ENCODE data around the gene NOL6. TPM values are rescaled to one million over a fixed set of nuclear protein-coding genes. Genes with fewer than 3 reads are reported as not detected.

Gene NOL6
- total RNA-seq, 1 donor, result 32.4 TPM

DNA sequence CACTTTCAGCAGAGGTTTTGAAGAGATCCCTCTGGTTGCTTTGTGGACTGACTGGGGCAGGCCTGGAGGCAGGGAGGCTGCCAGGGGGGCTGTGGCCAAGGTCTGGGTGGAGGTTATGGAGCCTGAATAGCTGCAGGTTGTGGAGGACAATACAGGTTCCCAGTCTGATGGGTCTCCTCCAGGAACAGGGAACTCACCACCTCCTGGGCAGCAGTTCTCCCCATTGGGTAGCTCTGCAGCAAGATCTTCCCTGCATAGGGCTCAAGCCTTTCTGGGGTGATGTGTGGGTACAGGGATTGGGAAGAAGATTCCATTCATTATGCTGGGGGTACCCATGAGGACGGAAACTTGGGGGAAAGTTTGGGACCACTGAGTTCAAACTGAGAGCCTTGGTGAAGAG is 33.1 kb downstream of the NOL6 start:
- TF ChIP-seq, protein P1, sequence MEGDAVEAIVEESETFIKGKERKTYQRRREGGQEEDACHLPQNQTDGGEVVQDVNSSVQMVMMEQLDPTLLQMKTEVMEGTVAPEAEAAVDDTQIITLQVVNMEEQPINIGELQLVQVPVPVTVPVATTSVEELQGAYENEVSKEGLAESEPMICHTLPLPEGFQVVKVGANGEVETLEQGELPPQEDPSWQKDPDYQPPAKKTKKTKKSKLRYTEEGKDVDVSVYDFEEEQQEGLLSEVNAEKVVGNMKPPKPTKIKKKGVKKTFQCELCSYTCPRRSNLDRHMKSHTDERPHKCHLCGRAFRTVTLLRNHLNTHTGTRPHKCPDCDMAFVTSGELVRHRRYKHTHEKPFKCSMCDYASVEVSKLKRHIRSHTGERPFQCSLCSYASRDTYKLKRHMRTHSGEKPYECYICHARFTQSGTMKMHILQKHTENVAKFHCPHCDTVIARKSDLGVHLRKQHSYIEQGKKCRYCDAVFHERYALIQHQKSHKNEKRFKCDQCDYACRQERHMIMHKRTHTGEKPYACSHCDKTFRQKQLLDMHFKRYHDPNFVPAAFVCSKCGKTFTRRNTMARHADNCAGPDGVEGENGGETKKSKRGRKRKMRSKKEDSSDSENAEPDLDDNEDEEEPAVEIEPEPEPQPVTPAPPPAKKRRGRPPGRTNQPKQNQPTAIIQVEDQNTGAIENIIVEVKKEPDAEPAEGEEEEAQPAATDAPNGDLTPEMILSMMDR (IDR thresholded peaks at IDR 0.05; ENCODE audit: insufficient read depth, low read depth, low read length), result no peak
- DNase-seq (ENCODE audit: low read depth), result no peak
- no peak overlapping the region for H3K4me3 ChIP-seq (ENCODE audit: low read depth, low read length)

DNA sequence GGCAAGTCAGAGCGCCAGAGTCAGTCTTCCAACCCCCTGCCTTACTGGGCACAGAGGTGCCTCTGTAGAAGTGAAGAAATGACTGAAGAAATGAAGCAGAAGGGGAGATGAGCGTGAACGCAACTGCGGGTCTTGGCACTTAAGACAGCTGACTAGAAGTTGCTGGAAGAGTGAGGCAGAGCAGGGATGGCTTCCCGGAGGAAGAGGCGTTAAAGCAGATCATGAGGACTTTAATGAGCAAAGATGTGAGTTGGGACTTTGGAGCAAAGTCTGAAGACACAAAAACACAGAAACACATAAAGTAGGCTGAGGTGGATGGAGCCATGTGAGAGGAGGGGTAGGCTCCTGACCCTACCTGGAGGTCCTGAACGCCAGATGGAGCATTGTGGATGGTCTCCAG is 33.5 kb downstream of the NOL6 start:
- TF ChIP-seq, protein P1 (IDR thresholded peaks at IDR 0.05; ENCODE audit: insufficient read depth, low read depth, low read length), result no peak
- no peak overlapping the region for H3K4me3 ChIP-seq (ENCODE audit: low read depth, low read length)
- DNase-seq (ENCODE audit: low read depth), result no peak

DNA sequence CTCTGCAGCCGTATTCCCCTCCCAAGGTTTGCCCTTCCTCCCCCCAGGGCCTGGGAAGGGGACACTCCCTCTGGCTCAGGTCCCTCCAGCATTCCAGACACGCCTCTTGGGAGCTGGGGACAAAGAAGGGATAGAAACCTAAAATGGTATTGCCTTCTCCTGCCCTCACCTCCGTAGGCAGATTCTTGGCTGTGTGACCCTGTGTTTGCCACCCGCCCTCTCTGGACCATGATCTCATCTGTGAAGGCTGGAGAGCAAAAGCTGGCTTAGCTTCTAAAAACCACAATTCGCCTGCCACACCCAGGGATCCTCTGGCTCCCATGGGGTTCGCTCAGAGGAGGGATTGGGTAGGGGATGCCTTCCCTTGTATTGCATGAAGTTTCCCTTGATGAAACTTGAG is 34.0 kb downstream of the NOL6 start:
- DNase-seq (ENCODE audit: low read depth), result no peak
- TF ChIP-seq, protein P1 (IDR thresholded peaks at IDR 0.05; ENCODE audit: insufficient read depth, low read depth, low read length), result no peak
- H3K4me3 ChIP-seq (ENCODE audit: low read depth, low read length), result no peak overlapping the region

DNA sequence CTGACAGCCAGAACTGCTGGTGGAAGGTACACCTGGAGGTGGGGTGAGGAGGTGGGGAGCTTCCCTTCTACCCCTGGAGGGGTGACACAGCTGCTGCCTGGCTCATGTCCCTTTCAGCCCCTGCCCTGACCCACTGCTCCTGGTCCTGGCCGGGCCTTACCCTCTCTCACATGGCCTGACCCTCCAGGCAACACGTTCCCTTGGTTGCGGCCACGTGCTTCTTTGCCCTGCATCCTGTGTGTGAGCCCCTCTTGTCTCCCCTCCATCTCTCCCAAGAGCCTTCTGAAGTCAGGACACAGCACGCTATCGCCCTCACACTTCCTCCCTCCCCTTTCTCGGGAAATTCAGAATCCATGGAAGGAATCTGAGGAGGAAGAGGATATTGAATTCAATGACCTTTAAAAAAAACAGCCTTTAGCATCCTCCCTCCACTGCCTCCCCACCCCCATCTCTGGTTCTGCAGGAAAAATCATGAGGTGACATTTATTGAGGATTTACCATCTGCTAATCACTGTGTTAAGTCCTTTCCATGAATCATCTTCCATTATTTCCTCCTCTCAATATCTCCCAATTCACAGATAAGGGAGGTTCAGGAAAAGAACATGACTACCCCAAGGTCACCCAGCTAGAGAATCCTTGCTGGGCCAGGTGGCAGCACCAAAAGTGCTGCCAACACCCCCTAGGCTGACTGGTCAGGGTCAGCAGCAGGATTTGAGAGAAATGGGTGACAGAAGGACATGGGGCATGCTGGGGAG is 34.6 kb downstream of the NOL6 start:
- H3K4me3 ChIP-seq (ENCODE audit: low read depth, low read length), result no peak overlapping the region
- TF ChIP-seq, protein P1 (IDR thresholded peaks at IDR 0.05; ENCODE audit: insufficient read depth, low read depth, low read length), result no peak
- no peak for DNase-seq (ENCODE audit: low read depth)

DNA sequence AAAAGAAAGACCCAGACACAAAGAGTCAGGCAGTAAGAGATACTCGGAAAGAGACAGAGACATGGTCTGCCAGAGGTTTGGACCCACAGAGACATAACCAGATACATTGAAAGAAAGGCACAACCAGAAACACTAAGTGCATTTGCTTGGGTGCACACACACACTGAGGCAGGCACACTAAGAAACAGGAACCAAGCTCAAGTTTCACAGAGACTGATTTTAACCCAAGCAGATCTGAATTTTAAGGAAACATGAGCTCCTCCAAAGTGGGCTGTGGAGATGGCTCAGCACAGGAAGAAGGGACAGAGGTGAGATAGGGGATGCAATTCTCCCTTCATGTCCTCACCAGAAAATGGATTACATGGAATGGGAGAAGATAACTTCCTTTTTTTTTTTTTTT is 35.8 kb downstream of the NOL6 start:
- TF ChIP-seq, protein P1 (IDR thresholded peaks at IDR 0.05; ENCODE audit: insufficient read depth, low read depth, low read length), result no peak
- no peak for DNase-seq (ENCODE audit: low read depth)
- H3K4me3 ChIP-seq (ENCODE audit: low read depth, low read length), result no peak overlapping the region

DNA sequence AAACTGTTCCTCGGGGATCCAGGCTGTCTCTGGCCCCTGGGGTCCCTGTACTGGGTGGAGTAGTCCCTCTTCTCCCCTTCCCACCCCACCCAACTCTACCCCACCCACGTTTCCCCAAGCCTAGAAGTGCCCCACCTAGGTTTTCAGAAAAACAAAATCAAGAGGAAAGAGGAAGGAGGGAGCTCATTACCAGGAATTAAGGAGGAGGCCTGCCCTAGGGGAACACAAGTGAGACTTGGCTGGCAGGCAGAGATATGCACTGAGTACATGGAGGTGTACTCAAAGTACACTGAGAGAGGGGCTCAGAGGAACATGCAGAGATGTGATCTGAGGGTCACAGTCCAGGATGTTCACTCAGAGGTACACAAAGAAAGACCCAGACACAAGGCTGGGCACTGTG is 36.5 kb downstream of the NOL6 start:
- no peak for DNase-seq (ENCODE audit: low read depth)
- H3K4me3 ChIP-seq (ENCODE audit: low read depth, low read length), result no peak overlapping the region
- TF ChIP-seq, protein P1 (IDR thresholded peaks at IDR 0.05; ENCODE audit: insufficient read depth, low read depth, low read length), result no peak

DNA sequence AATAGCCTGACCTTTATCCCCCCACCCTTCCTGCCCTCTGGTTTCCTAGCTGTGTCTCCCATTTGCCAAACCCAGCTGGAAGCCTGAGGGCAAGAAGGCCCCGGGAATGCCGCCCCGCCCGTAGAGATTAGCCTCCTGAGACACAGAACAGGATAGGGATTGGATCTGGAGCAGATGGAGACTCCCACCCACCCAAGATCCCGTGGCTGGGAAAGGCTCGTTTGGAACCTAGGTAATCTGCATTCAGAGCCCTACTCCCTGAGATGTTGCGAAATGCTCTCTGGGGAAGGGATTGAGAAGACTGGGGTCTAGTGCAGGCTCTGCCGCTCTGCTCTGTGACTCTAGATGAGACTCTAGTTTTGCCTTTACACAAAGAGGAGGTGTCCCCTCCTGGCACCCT is 37.3 kb downstream of the NOL6 start:
- peak; percentile 44 for DNase-seq (ENCODE audit: low read depth)
- no peak overlapping the region for H3K4me3 ChIP-seq (ENCODE audit: low read depth, low read length)

More for the DNA sequence above, 37.3 kb downstream of the NOL6 start:
- TF ChIP-seq, protein P1 (IDR thresholded peaks at IDR 0.05; ENCODE audit: insufficient read depth, low read depth, low read length), result no peak

All from fibroblast of villous mesenchyme (primary cell).